Jurkat, Clone E6-1 (cell line): ENCODE measurements around the gene DLX3.

ENCODE experiments used
- DNase-seq: peaks from one replicate; pipeline ENCODE4 v3.0.0-alpha.2; 2011; ENCODE audit warnings: low read depth, low spot score
- H3K4me3 ChIP-seq: 2 replicates; pipeline ENCODE4 v1.5.1; 2011; ENCODE audit warnings: mild to moderate bottlenecking, low read length, control low read depth, moderate library complexity

DLX3 gene

GRCh38 chr17:49978501-49978900, 16.5 kb downstream of the DLX3 start:
- H3K4me3 ChIP-seq: no peak overlapping the region
- DNase-seq: no peak

GRCh38 chr17:49977463-49978389, 17.3 kb downstream of the DLX3 start:
- DNase-seq: no peak
- no peak overlapping the region for H3K4me3 ChIP-seq

- H3K4me3 ChIP-seq: no peak overlapping the region
- DNase-seq: no peak
These were observed 18.2 kb downstream of the DLX3 start for GRCh38 chr17:49976828-49977202.

- H3K4me3 ChIP-seq: no peak overlapping the region
- DNase-seq: no peak
These were observed 18.7 kb downstream of the DLX3 start for GRCh38 chr17:49976163-49976827.

GRCh38 chr17:49975531-49975930, 19.5 kb downstream of the DLX3 start:
- DNase-seq: no peak
- H3K4me3 ChIP-seq: no peak overlapping the region

GRCh38 chr17:49973271-49973615, 21.8 kb downstream of the DLX3 start:
- no peak overlapping the region for H3K4me3 ChIP-seq
- no peak for DNase-seq

- no peak overlapping the region for H3K4me3 ChIP-seq
- no peak for DNase-seq
These were observed 22.3 kb downstream of the DLX3 start for GRCh38 chr17:49972486-49973270.

- no peak for DNase-seq
- H3K4me3 ChIP-seq: no peak overlapping the region
These were observed 23.1 kb downstream of the DLX3 start for GRCh38 chr17:49971848-49972485.

GRCh38 chr17:49971199-49971847, 23.7 kb downstream of the DLX3 start:
- H3K4me3 ChIP-seq: no peak overlapping the region
- no peak for DNase-seq

- no peak overlapping the region for H3K4me3 ChIP-seq
- DNase-seq: no peak
These were observed 24.5 kb downstream of the DLX3 start for GRCh38 chr17:49970498-49970897.

- no peak for DNase-seq
- H3K4me3 ChIP-seq: peak overlapping the region; percentile 82
These were observed 25.1 kb downstream of the DLX3 start for GRCh38 chr17:49969795-49970389.

- peak within 1 kb of the TSS; percentile 82 for H3K4me3 ChIP-seq
- DNase-seq: no peak
These were observed 25.8 kb downstream of the DLX3 start, which contains the start of gene DLX4 for GRCh38 chr17:49969134-49969759. DLX4 (plus strand) TSS chr17:49969190; CDS start chr17:49969469, 279 bp downstream.

- peak overlapping the region; percentile 82 for H3K4me3 ChIP-seq
- peak; percentile 72 for DNase-seq
These were observed 26.5 kb downstream of the DLX3 start for GRCh38 chr17:49968405-49969133.

GRCh38 chr17:49967621-49968404, 27.2 kb downstream of the DLX3 start:
- DNase-seq: no peak
- H3K4me3 ChIP-seq: peak overlapping the region; percentile 82

GRCh38 chr17:49967205-49967604, 27.8 kb downstream of the DLX3 start:
- DNase-seq: no peak
- H3K4me3 ChIP-seq: no peak overlapping the region

GRCh38 chr17:49966767-49967166, 28.3 kb downstream of the DLX3 start:
- no peak for DNase-seq
- no peak overlapping the region for H3K4me3 ChIP-seq

- DNase-seq: no peak
- H3K4me3 ChIP-seq: no peak overlapping the region
These were observed 29.5 kb downstream of the DLX3 start for GRCh38 chr17:49965524-49965909.
